ENCODE measurements around the gene RAD51. TPM values are rescaled to one million over a fixed set of nuclear protein-coding genes. Genes with fewer than 3 reads are reported as not detected.

Gene RAD51
- polyA plus RNA-seq, 4 donors: 12.5 to 14.0 (median 13.2) TPM

DNA sequence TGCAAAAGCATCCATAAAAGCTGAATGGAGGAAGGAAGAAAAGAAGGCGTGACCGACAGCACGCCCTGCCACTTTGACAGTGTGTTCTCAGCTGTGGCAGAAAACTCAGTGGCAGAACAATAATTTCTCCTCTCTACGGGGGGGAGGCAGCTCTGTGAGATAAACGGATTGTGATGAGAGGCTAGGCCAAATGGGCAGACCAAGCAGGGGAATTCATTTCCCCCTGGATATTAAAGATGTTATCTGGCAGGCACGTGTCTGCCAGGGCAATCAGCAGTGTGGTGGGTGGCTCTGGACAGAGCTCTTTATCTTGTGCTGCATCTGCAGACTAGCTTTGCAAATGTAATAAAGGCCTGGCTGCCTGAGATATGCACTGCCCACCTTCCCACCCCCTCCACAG, 62.0 kb downstream of the RAD51 start:
- DNase-seq (ENCODE audit: low read depth in 4 of 4, low spot score in 2 of 4): no peak

GRCh38 chr15:40759961-40760360, 65.0 kb downstream of the RAD51 start:
- DNase-seq (ENCODE audit: low read depth in 4 of 4, low spot score in 2 of 4): no peak

DNA sequence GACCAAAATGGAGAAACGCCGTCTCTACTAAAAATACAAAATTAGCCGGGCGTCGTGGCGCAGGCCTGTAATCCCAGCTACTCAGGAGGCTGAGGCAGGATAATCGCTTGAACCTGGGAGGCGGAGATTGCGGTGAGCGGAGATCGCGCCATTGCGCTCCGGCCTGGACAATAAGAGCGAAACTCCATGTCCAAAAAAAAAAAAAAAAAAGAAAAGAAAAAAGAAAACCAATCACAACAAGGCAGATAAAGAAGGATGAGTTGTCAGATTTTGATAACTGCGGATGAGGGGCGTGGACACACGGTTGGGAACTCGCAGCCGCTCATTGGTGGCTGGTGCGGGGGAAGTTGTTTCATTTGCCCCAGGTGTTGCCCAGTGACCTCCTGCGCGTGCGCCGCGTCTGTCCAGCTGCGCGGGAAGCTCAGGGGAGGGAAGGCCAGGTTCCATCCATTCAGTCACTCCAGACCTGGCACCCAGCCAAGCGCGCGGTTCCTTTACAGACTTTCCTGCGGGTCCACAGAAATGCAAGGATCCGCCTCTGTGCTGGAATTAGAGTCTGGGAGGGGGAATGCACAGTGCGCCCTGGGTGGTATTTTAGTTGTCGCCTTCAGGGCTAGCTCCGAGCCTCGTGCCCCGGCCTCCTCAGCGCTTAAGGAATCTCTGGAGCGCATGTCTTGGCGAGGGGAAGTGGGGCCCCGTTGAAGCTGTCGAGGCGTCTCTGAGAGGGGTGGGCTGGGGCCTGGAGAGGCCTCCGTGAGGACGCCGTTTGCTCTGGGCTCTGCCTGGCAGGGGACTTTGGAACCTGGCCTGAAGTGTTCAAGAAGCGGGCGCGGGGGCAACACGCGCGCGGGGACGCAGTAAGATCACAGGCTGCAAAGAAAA, 68.2 kb downstream of the RAD51 start:
- peak in 1 of 4 donors; percentile 75 for DNase-seq (ENCODE audit: low read depth in 4 of 4, low spot score in 2 of 4)

DNA sequence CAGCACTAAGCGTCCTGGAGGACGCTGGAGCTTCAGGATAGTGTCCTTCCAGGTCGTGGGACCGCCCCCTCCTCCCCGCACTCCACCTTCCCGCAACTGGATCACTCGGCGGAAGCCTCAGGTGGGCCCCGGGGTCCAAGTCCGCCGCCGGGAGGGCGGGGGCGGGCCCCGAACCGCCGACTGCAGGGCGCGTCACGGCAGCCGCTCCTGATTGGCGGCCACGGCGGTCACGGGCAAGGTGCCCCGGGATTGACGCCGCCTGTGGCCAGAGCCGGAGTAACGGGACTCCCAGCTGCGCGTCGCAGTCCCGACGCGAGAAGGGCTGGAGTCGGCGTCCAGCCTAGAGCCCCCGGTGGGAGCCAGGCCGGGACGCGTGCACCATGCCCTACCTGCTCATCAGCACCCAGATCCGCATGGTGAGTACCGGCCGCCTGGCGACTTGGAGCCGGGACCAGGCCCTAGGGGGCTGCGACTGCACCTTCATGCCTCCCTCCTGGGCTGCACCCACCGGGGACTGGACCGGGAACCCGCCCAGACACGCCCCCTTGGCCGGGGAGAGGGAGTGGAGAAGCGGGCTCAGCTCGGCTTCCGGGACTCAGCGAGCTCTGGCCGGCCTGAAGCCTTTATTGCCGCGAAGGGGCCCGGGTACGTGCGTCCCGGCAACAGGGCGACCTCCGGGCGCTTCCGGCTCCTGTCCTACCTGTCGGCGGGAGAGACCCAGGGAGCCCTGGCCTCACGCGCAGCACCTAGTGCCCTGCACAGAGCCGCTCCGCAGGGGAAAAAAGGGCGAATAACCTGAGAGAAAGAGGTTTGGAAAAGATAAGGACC, 69.0 kb downstream of the RAD51 start, which contains the start of gene GCHFR:
Gene GCHFR, plus strand, starts transcription at position 268 of the 828 bp plus-strand sequence. Its CDS starts 113 bp downstream, at position 381.
- peak in 1 of 4 donors; percentile 67 for DNase-seq (ENCODE audit: low read depth in 4 of 4, low spot score in 2 of 4)

DNA sequence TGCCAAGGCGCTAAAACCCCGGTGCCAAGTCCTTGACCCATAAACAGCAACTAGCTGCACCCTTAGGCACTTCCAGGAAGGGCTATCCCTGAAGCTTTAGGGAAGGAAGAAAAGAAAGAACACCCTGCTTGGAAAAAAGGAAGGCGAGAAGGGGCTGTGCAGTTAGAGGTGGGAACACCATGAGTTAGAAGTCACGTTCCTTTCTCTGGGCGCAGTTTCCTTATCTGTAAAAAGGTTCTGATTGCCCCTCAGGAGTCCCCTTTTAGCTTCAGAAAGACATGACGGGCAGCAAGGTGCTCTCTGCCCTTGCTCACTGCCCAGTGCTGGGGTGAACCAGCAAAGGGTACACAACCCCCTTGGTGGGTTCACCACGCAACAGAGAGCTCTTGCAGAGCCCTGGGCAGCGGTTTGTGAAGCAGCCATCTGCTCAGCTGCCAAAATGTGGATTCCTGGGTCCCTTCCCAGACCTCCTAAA, 69.7 kb downstream of the RAD51 start:
- no peak for DNase-seq (ENCODE audit: low read depth in 4 of 4, low spot score in 2 of 4)

- no peak for DNase-seq (ENCODE audit: low read depth in 4 of 4, low spot score in 2 of 4)
Observed at GRCh38 chr15:40766194-40766815, 71.3 kb downstream of the RAD51 start.

GRCh38 chr15:40766906-40767837, 72.2 kb downstream of the RAD51 start:
- DNase-seq (ENCODE audit: low read depth in 4 of 4, low spot score in 2 of 4): no peak

GRCh38 chr15:40767838-40768500, 73.0 kb downstream of the RAD51 start:
- DNase-seq (ENCODE audit: low read depth in 4 of 4, low spot score in 2 of 4): no peak

- no peak for DNase-seq (ENCODE audit: low read depth in 4 of 4, low spot score in 2 of 4)
Observed at GRCh38 chr15:40768521-40769273, 73.7 kb downstream of the RAD51 start.

DNA sequence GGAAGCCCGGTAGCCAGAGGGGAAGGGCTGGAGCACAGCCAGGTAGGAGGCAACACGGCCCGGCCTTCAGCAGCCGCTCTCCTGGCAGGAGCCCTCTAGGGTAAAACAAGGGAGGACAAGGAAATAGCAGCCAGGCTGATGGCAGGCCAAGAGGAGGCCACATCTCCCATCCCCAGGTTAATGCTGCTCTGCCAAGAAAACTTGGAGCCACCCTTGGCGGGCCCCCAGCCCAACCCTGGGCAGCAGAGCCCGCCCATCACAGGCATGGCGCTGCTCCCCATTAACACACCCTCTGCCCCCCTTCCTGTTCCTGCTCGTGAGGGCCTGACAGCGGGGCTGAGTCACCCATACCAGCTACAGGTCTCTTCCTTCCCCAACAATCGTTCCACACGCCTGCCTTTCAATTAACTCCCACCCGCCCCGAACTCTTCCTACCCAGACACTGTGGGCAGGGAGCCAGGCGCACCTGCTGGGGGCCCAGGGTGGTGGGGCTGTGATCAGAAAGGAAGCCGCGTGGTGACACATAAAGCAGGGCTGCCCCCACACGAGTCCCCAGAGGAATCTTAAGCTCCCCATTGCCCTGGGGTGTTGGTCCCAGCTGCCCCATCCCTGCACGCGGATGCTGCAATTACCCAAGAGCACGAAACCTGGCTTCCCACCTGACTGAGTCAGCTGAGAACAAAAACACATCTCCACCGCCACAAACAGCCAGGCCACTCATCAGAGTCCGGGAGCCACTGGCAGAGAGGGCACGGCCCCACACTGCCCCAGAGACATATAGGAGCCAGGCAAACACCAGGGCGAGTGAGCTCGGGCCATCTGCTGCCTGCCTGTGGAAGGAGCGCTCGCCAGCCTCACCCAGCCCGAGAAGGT, 74.5 kb downstream of the RAD51 start, which contains the start of gene C15orf62:
Gene C15orf62, plus strand, starts transcription at position 707 of the 873 bp plus-strand sequence. CDS start 516 bp downstream, outside the sequence.
- DNase-seq (ENCODE audit: low read depth in 4 of 4, low spot score in 2 of 4): no peak

DNA sequence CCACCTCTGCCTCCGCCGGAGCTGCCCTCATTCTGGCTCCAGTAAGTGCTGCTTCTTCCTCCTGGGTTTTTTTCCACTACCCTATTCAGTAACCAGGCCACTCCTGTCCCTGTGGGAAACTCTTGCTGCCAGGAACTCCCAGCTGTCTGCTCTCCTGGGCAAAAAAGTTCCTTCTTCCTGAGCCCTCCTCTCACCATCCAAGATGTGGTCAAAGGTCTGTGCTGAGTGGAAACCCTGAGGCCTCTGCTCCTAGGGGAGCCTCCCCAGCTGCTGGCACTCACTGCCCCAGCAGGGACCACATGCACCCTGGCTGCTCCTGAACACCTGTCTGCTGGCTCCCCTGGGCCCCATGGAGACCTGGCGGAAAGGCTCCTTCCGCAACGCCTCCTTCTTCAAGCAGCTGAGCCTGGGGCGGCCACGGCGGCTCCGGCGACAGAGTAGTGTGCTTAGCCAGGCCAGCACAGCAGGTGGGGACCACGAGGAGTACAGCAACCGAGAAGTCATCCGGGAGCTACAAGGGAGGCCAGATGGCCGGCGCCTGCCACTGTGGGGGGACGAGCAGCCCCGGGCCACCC, 75.3 kb downstream of the RAD51 start:
- DNase-seq (ENCODE audit: low read depth in 4 of 4, low spot score in 2 of 4): no peak

GRCh38 chr15:40771242-40771641, 76.3 kb downstream of the RAD51 start:
- DNase-seq (ENCODE audit: low read depth in 4 of 4, low spot score in 2 of 4): no peak

DNA sequence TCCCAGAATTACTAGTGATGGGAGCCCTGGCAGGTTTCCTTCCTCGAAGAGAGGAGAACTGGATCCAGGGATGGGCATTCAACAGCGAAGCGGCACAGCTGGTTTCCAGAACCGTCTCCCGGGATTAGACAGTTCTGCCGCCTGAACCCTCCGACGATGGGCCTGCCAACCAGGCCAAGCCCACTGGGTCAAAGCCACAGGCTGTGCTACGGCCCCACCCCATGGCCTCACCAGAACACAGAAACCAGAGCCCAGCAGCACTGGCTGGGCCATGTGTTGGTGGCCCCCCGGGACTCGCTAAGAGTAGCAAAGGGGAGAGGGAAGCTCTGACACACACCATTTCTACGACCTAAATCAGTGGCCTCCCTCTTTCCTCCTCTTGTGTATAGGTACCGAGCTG, 77.0 kb downstream of the RAD51 start:
- no peak for DNase-seq (ENCODE audit: low read depth in 4 of 4, low spot score in 2 of 4)

- DNase-seq (ENCODE audit: low read depth in 4 of 4, low spot score in 2 of 4): no peak
Observed at GRCh38 chr15:40773496-40773895, 78.5 kb downstream of the RAD51 start.

DNA sequence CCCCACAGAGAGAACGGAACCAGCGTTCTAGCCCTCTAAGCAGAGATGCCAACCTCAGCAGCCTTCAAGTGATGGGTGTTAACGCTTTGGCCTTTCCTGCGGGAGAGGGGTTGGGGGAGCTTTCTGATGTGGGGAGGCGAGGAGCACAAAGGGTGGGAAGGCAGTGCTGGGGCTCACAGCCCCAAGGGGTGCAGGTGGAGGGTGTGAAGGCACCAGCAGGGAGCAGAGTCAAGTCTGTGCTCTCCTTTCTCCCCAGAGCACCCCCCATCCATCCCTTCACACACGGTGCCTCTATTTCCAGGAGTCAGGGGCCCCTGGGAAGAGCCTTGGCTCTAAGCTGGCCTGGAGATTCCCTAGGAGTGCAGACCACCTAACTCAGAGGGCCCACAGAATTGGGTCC, 78.9 kb downstream of the RAD51 start:
- no peak for DNase-seq (ENCODE audit: low read depth in 4 of 4, low spot score in 2 of 4)

DNA sequence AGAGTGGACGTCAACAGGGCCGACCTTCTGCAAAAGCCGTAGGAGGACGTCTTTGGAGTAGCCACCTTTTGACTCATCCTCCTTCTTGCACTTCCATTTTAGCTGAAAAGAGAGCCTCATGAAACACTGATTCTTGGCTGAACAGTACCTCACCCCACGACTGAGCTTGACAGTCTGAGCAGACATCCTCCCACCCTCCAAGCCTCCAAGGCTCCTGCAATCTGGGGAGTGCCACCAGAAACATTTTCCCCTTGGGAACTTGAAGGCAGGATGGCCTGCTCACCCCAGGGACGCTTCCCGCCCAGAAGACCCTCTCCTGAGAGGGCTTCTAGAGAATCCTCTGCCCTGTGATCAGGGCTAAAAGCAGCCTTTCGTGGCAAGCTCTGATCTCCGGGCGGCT, 80.0 kb downstream of the RAD51 start:
- DNase-seq (ENCODE audit: low read depth in 4 of 4, low spot score in 2 of 4): no peak
